Measurements from ENCODE around the gene FUZ. TPM values are rescaled to one million over a fixed set of nuclear protein-coding genes. Genes with fewer than 3 reads are reported as not detected.

Gene FUZ
- total and polyA plus RNA-seq, 4 donors: 3.8 to 12.5 (median 7.0) TPM

DNA sequence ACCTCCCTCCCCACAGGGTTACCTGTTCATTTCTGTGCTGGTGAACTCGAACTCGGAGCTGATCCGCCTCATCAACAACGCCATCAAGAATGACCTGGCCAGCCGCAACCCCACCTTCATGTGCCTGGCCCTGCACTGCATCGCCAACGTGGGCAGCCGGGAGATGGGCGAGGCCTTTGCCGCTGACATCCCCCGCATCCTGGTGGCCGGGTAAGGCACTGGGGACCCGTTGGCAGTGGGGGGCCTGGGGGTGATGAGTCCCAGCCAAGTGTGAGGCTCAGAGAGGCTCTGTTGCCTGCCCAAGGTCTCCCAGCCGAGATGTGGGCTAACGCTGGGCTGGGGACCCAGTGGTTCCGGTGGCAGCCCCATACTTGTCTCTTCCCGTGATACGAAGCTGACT, 30.6 kb downstream of the FUZ start:
- Histone ChIP-seq H3K36me3 (ENCODE audit: control insufficient read depth in 4 of 4, insufficient read depth in 3 of 4, low read depth in 1 of 4, low read length in 3 of 4) (peaks cover 4 to 24% (median 17%) of the 10 kb centered on the region in 4 donors), H3K9ac (ENCODE audit: low read depth in 1 of 2, low read length in 2 of 2) (no peak overlapping the region), H3K9me3 (ENCODE audit: control insufficient read depth in 4 of 4, low read length in 3 of 4) (no peaks in the 10 kb centered on the region), H3K4me3 (ENCODE audit: low read depth in 1 of 3, low read length in 3 of 3) (no peak overlapping the region), H3K4me1 (ENCODE audit: control insufficient read depth in 4 of 4, insufficient read depth in 4 of 4, low read length in 3 of 4) (peaks cover 0 to 2% (median 0%) of the 10 kb centered on the region in 4 donors), H3K27ac (ENCODE audit: low read depth in 1 of 2, low read length in 2 of 2) (no peak overlapping the region), H3K27me3 (ENCODE audit: control insufficient read depth in 4 of 4, insufficient read depth in 4 of 4, low read length in 3 of 4) (no peaks in the 10 kb centered on the region)
- no peak for DNase-seq (ENCODE audit: low spot score)
- WGBS: 97% methylated on average over 18 of the region's 18 CpGs
- TF ChIP-seq, protein P1, sequence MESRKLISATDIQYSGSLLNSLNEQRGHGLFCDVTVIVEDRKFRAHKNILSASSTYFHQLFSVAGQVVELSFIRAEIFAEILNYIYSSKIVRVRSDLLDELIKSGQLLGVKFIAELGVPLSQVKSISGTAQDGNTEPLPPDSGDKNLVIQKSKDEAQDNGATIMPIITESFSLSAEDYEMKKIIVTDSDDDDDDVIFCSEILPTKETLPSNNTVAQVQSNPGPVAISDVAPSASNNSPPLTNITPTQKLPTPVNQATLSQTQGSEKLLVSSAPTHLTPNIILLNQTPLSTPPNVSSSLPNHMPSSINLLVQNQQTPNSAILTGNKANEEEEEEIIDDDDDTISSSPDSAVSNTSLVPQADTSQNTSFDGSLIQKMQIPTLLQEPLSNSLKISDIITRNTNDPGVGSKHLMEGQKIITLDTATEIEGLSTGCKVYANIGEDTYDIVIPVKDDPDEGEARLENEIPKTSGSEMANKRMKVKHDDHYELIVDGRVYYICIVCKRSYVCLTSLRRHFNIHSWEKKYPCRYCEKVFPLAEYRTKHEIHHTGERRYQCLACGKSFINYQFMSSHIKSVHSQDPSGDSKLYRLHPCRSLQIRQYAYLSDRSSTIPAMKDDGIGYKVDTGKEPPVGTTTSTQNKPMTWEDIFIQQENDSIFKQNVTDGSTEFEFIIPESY (IDR thresholded peaks at IDR 0.05): no peak
- TF ChIP-seq JUND (IDR thresholded peaks at IDR 0.05) (no peak), YY1 (IDR thresholded peaks at IDR 0.05) (no peak), FOXA1 (IDR thresholded peaks at IDR 0.05) (no peak), RAD21 (IDR thresholded peaks at IDR 0.05) (no peak)
- TF ChIP-seq, protein P2, sequence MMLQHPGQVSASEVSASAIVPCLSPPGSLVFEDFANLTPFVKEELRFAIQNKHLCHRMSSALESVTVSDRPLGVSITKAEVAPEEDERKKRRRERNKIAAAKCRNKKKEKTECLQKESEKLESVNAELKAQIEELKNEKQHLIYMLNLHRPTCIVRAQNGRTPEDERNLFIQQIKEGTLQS (IDR thresholded peaks at IDR 0.05): no peak
- TF ChIP-seq, protein P3, sequence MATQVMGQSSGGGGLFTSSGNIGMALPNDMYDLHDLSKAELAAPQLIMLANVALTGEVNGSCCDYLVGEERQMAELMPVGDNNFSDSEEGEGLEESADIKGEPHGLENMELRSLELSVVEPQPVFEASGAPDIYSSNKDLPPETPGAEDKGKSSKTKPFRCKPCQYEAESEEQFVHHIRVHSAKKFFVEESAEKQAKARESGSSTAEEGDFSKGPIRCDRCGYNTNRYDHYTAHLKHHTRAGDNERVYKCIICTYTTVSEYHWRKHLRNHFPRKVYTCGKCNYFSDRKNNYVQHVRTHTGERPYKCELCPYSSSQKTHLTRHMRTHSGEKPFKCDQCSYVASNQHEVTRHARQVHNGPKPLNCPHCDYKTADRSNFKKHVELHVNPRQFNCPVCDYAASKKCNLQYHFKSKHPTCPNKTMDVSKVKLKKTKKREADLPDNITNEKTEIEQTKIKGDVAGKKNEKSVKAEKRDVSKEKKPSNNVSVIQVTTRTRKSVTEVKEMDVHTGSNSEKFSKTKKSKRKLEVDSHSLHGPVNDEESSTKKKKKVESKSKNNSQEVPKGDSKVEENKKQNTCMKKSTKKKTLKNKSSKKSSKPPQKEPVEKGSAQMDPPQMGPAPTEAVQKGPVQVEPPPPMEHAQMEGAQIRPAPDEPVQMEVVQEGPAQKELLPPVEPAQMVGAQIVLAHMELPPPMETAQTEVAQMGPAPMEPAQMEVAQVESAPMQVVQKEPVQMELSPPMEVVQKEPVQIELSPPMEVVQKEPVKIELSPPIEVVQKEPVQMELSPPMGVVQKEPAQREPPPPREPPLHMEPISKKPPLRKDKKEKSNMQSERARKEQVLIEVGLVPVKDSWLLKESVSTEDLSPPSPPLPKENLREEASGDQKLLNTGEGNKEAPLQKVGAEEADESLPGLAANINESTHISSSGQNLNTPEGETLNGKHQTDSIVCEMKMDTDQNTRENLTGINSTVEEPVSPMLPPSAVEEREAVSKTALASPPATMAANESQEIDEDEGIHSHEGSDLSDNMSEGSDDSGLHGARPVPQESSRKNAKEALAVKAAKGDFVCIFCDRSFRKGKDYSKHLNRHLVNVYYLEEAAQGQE (IDR thresholded peaks at IDR 0.05): no peak

DNA sequence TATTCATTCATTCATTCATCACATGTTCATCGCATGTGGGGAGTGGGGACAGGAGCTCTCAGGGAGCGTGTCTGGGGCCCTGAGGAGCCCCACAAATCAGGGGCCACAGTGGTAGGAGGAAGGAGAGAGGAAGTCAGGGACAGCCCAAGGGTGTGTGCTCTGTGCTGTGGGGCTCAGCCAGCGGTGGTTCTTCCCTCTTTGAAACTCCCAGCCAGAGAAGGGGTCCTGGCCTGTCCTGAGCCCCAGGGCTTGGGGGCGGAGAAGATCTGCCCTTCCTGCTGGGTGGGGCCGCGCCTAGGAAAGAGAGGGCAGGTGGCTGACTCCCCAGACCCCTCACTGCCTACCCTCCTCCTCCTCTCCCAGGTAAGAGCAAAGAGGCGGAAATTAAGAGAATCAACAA, 31.7 kb downstream of the FUZ start:
- Histone ChIP-seq H3K4me1 (ENCODE audit: control insufficient read depth in 4 of 4, insufficient read depth in 4 of 4, low read length in 3 of 4) (peaks cover 0 to 2% (median 0%) of the 10 kb centered on the region in 4 donors), H3K4me3 (ENCODE audit: low read depth in 1 of 3, low read length in 3 of 3) (no peak overlapping the region), H3K27ac (ENCODE audit: low read depth in 1 of 2, low read length in 2 of 2) (peak overlapping the region in 1 of 2 donors; percentile 6), H3K9me3 (ENCODE audit: control insufficient read depth in 4 of 4, low read length in 3 of 4) (no peaks in the 10 kb centered on the region), H3K36me3 (ENCODE audit: control insufficient read depth in 4 of 4, insufficient read depth in 3 of 4, low read depth in 1 of 4, low read length in 3 of 4) (peaks cover 4 to 21% (median 17%) of the 10 kb centered on the region in 4 donors), H3K27me3 (ENCODE audit: control insufficient read depth in 4 of 4, insufficient read depth in 4 of 4, low read length in 3 of 4) (no peaks in the 10 kb centered on the region), H3K9ac (ENCODE audit: low read depth in 1 of 2, low read length in 2 of 2) (no peak overlapping the region)
- WGBS: 94% methylated on average over 7 of the region's 7 CpGs
- no peak for DNase-seq (ENCODE audit: low spot score)
- TF ChIP-seq, protein P4, sequence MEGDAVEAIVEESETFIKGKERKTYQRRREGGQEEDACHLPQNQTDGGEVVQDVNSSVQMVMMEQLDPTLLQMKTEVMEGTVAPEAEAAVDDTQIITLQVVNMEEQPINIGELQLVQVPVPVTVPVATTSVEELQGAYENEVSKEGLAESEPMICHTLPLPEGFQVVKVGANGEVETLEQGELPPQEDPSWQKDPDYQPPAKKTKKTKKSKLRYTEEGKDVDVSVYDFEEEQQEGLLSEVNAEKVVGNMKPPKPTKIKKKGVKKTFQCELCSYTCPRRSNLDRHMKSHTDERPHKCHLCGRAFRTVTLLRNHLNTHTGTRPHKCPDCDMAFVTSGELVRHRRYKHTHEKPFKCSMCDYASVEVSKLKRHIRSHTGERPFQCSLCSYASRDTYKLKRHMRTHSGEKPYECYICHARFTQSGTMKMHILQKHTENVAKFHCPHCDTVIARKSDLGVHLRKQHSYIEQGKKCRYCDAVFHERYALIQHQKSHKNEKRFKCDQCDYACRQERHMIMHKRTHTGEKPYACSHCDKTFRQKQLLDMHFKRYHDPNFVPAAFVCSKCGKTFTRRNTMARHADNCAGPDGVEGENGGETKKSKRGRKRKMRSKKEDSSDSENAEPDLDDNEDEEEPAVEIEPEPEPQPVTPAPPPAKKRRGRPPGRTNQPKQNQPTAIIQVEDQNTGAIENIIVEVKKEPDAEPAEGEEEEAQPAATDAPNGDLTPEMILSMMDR (IDR thresholded peaks at IDR 0.05; ENCODE audit: low read depth, low read length, missing input control): no peak
- TF ChIP-seq FOXA2 (IDR thresholded peaks at IDR 0.05) (no peak), SP1 (IDR thresholded peaks at IDR 0.05) (no peak), TAF1 (conservative IDR thresholded peaks at IDR 0.05) (no peak), FOXA1 (IDR thresholded peaks at IDR 0.05) (no peak), YY1 (IDR thresholded peaks at IDR 0.05) (no peak), GABPA (IDR thresholded peaks at IDR 0.05 in 1 of 2, conservative IDR thresholded peaks at IDR 0.05 in 1 of 2) (no peak)
- TF ChIP-seq, protein P2 (IDR thresholded peaks at IDR 0.05): no peak
- TF ChIP-seq, protein P1 (IDR thresholded peaks at IDR 0.05): no peak

All from liver (tissue), 9 donors.